Upper lobe of left lung (tissue), 6 donors: ENCODE data around the gene LDLRAD2. TPM values are rescaled to one million over a fixed set of nuclear protein-coding genes. Genes with fewer than 3 reads are reported as not detected.

Experiments
- ATAC-seq, 2 donors: fragments of 200-7000 bp; cut with Tn5 transposase; one replicate each; pipeline ENCODE4 v1.9.1; 2022; ENCODE audit warnings: mild to moderate bottlenecking in 2 of 2, moderate library complexity in 2 of 2; ENCODE audit not compliant: low FRiP score in 2 of 2
- DNase-seq, 2 donors: peaks; one replicate each; pipeline ENCODE4 v3.0.0-alpha.2; 2019 to 2020
- H3K27ac ChIP-seq, 4 donors: fragments of 200-600 bp; sonication (generic); one replicate each; pipeline ENCODE4 v1.5.1; 2016 to 2019
- H3K27me3 ChIP-seq, 4 donors: fragments of 200-600 bp; sonication (generic); one replicate each; pipeline ENCODE4 v1.5.1; 2017 to 2019
- H3K36me3 ChIP-seq, 4 donors: fragments of 200-600 bp; sonication (generic); one replicate each; pipeline ENCODE4 v1.5.1; 2016 to 2019
- H3K4me1 ChIP-seq, 4 donors: fragments of 200-600 bp; sonication (generic); one replicate each; pipeline ENCODE4 v1.5.1; 2018 to 2019
- H3K4me3 ChIP-seq, 4 donors: fragments of 200-600 bp; sonication (generic); one replicate each; pipeline ENCODE4 v1.5.1; 2017 to 2019; ENCODE audit warnings: mild to moderate bottlenecking in 2 of 4, moderate library complexity in 1 of 4
- H3K9me3 ChIP-seq, 4 donors: fragments of 200-600 bp; sonication (generic); one replicate each; pipeline ENCODE4 v1.5.1; 2018 to 2019
- EP300 ChIP-seq, 4 donors: sonication (generic); formaldehyde crosslinking; IDR thresholded peaks; one replicate each; pipeline ENCODE4 v1.5.1; 2017; ENCODE audit warnings: antibody characterized with exemption in 4 of 4, control low read depth in 2 of 4
- POLR2A ChIP-seq, 4 donors: fragments of 450-650 bp; IDR thresholded peaks; one replicate each; pipeline ENCODE4 v1.5.1; 2016 to 2017; ENCODE audit warnings: antibody characterized with exemption in 4 of 4, mild to moderate bottlenecking in 2 of 4
- POLR2AphosphoS5 ChIP-seq, 2 donors: sonication (generic); formaldehyde crosslinking; IDR thresholded peaks; one replicate each; pipeline ENCODE4 v1.5.1; 2017; ENCODE audit warnings: antibody characterized with exemption in 2 of 2
- WGBS, 2 donors: methylation state at CpG; one replicate each; pipeline ENCODE4 v1.1.5; 2017 to 2018; 5-methylcytosine and 5-hydroxymethylcytosine counted together
- total RNA-seq, 6 donors: library from RNA; depleted of rRNA in 4 of 6; stranded (reverse); fragments of >200 nt in 4 of 6; gene quantifications; one replicate each; pipeline versions ENCODE4 v1.1.0 to v1.2.1, GENCODE V29; 2016 to 2021
- TF ChIP-seq, protein P1 (sequence below), 6 experiments: fragments of 450-650 bp in 4 of 6; fragments of 200-600 bp in 2 of 6; sonication (generic) in 2 of 6; IDR thresholded peaks; one replicate each; pipeline ENCODE4 v1.5.1; 2016 to 2019; ENCODE audit warnings: antibody characterized with exemption in 6 of 6
- donor health status: DM: no; HTN: no; CAD: no; lungs with moderate emphysema.
- donor health status: DM: no; HTN: yes; CAD: no; lungs with severe emphysema.

LDLRAD2 gene
- total RNA-seq, 6 donors from 2014 or later: 0.24 to 0.59 (median 0.34) TPM; not detected in 3

DNA sequence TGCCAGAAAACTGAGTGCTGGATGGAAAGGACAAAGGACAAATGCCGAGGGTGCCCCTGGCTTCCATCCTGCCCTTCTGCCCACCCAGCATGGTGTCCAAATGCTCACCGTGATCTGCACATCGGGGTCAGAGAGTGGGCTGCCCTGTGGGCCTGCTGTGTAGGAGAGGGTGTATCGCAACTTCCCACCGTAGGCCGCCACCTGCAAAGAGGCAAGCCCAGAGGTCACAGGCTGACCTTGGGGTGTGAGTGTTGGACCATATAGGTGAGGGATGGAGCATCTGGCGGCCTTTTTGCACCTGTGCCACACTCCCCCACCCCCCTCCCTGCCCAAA lies 53.5 kb downstream of the LDLRAD2 start:
- Histone ChIP-seq H3K27me3 (no peaks in the 10 kb centered on the region), H3K4me1 (peaks cover 0 to 10% (median 6%) of the 10 kb centered on the region in 4 donors), H3K9me3 (no peaks in the 10 kb centered on the region), H3K27ac (no peak overlapping the region), H3K36me3 (peaks cover 6 to 58% (median 37%) of the 10 kb centered on the region in 4 donors), H3K4me3 (no peak overlapping the region)
- ATAC-seq: no peak
- no peak for TF ChIP-seq EP300 (IDR thresholded peaks at IDR 0.05)
- TF ChIP-seq, protein P1, sequence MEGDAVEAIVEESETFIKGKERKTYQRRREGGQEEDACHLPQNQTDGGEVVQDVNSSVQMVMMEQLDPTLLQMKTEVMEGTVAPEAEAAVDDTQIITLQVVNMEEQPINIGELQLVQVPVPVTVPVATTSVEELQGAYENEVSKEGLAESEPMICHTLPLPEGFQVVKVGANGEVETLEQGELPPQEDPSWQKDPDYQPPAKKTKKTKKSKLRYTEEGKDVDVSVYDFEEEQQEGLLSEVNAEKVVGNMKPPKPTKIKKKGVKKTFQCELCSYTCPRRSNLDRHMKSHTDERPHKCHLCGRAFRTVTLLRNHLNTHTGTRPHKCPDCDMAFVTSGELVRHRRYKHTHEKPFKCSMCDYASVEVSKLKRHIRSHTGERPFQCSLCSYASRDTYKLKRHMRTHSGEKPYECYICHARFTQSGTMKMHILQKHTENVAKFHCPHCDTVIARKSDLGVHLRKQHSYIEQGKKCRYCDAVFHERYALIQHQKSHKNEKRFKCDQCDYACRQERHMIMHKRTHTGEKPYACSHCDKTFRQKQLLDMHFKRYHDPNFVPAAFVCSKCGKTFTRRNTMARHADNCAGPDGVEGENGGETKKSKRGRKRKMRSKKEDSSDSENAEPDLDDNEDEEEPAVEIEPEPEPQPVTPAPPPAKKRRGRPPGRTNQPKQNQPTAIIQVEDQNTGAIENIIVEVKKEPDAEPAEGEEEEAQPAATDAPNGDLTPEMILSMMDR (IDR thresholded peaks at IDR 0.05): no peak
- no peak for DNase-seq
- WGBS, 2 donors: 86 to 90% methylated on average over 4 to 7 of the region's 7 CpGs

DNA sequence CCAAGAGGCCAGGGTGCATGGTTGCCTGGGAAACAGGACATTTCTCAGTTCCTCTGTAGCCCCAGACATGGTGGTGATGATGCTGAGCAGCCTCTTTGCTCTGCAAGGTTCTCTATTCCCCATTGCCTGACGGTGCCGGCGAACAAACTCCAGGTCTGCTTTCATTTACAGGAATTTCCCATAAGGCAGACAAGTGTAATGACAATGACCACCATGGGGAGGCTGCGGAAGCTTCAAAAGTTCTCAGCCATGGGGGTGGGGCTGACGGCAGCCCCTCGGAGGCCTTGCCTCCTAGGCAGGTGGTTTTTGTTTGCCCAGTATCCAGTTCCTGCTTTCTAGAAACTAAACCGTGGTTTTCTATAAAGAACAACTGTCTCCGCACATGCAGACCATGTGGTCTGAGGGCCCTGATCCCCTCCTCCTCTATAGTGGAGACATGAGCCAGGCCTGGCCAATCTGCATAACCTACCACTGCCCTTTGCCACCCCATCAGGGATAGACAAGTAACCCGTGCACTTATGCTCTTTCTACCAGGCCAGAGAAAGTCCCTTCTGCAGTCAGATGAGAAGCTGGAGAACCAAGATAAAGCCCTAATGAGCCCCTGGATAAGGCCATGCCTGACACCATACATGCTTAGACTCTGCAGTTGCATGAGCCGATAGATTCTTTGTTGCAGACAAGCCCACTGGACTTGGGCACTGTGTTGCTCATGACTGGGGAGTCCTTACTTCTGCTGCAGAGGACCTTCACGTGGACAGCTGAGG lies 54.1 kb downstream of the LDLRAD2 start:
- TF ChIP-seq POLR2AphosphoS5 (IDR thresholded peaks at IDR 0.05) (no peak), POLR2A (IDR thresholded peaks at IDR 0.05) (no peak), EP300 (IDR thresholded peaks at IDR 0.05) (no peak)
- TF ChIP-seq, protein P1 (IDR thresholded peaks at IDR 0.05): no peak
- no peaks in the 10 kb centered on the region for H3K27me3 ChIP-seq
- ATAC-seq (no peak), DNase-seq (no peak)
- H3K4me3 ChIP-seq: no peak overlapping the region
- 74 to 77% methylated on average over 4 to 11 of the region's 11 CpGs for WGBS, 2 donors
- H3K4me1 ChIP-seq: peaks cover 0 to 10% (median 6%) of the 10 kb centered on the region in 4 donors
- no peak overlapping the region for H3K27ac ChIP-seq
- H3K9me3 ChIP-seq: no peaks in the 10 kb centered on the region
- H3K36me3 ChIP-seq: peaks cover 6 to 58% (median 35%) of the 10 kb centered on the region in 4 donors

DNA sequence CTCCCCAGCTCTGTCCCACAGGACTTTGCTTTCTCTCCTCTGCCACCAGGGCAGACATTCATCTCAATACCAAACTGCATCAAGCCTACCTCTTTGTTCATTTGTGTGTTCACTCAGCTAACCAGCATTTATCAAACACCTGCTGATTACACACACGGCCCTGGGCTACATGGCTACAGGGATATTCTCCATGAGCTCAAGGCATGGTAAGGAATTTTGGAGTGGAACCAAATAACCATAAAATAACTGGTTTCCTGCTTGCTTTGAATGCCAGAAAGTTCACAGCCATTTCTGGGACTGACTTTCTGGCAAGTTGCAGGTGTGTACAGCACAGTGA lies 54.6 kb downstream of the LDLRAD2 start:
- peaks cover 6 to 58% (median 32%) of the 10 kb centered on the region in 4 donors for H3K36me3 ChIP-seq
- WGBS, 2 donors: 67 to 89% methylated on average over 1 of the region's 1 CpG
- peaks cover 0 to 10% (median 6%) of the 10 kb centered on the region in 4 donors for H3K4me1 ChIP-seq
- no peaks in the 10 kb centered on the region for H3K27me3 ChIP-seq
- ATAC-seq (no peak), DNase-seq (no peak)
- TF ChIP-seq POLR2A (IDR thresholded peaks at IDR 0.05) (no peak), EP300 (IDR thresholded peaks at IDR 0.05) (no peak), POLR2AphosphoS5 (IDR thresholded peaks at IDR 0.05) (no peak)
- TF ChIP-seq, protein P1 (IDR thresholded peaks at IDR 0.05): no peak
- no peak overlapping the region for H3K4me3 ChIP-seq
- no peak overlapping the region for H3K27ac ChIP-seq
- no peaks in the 10 kb centered on the region for H3K9me3 ChIP-seq

DNA sequence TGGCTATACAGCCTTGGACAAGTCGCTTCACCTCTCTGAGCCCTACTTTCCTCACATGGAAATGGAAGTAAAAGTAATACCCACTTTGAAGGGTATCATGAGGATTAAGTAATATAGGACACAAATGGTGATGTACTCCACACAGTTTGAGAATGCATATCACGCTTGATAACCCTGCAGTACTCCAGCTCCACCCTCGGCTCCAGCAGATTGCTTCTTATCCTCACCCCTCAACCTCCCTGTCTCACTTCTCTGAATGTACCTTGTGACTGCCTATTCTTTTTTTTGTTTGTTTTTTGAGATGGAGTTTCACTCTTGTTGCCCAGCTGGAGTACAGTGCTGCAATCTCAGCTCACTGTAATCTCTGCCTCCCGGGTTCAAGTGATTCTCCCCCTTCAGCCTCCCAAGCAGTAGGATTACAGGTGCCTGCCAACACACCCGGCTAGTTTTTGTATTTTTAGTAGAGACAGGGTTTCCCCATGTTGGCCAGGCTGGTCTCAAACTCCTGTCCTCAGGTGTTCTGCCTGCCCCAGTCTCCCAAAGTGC lies 55.5 kb downstream of the LDLRAD2 start:
- peaks cover 0 to 10% (median 6%) of the 10 kb centered on the region in 4 donors for H3K4me1 ChIP-seq
- H3K4me3 ChIP-seq: no peak overlapping the region
- H3K27me3 ChIP-seq: no peaks in the 10 kb centered on the region
- ATAC-seq: no peak
- no peaks in the 10 kb centered on the region for H3K9me3 ChIP-seq
- DNase-seq: no peak
- no peak for TF ChIP-seq EP300 (IDR thresholded peaks at IDR 0.05)
- no peak for TF ChIP-seq POLR2A (IDR thresholded peaks at IDR 0.05)
- TF ChIP-seq POLR2AphosphoS5 (IDR thresholded peaks at IDR 0.05): no peak
- TF ChIP-seq, protein P1 (IDR thresholded peaks at IDR 0.05): no peak
- WGBS, 2 donors: 79 to 84% methylated on average over 5 of the region's 5 CpGs
- H3K27ac ChIP-seq: no peak overlapping the region
- H3K36me3 ChIP-seq: peaks cover 2 to 61% (median 34%) of the 10 kb centered on the region in 4 donors

DNA sequence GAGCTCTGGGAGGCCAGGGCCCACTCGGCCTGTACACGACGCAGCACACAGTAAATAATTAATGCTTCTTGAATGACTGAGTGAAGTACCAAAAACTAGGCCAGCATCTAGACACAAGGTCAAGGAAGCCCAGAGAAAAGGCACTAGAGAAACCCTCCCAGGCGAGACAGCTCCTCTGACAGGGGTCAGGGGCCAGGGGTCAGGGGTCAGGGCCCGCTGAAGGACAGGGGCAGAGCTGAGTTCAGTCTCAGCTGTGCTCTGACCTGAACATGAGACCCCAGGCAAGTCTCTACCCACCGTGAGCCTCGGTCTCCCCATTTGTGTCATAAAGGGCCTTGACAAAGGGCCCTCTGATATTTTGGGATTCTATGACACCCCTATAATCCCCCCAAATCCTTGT lies 56.4 kb downstream of the LDLRAD2 start:
- DNase-seq (no peak), ATAC-seq (no peak)
- Histone ChIP-seq H3K4me3 (no peak overlapping the region), H3K9me3 (no peaks in the 10 kb centered on the region), H3K4me1 (peaks cover 0 to 10% (median 6%) of the 10 kb centered on the region in 4 donors), H3K27me3 (no peaks in the 10 kb centered on the region), H3K27ac (no peak overlapping the region), H3K36me3 (peaks cover 4 to 70% (median 40%) of the 10 kb centered on the region in 4 donors)
- no peak for TF ChIP-seq EP300 (IDR thresholded peaks at IDR 0.05)
- TF ChIP-seq POLR2A (IDR thresholded peaks at IDR 0.05): no peak
- TF ChIP-seq POLR2AphosphoS5 (IDR thresholded peaks at IDR 0.05): no peak
- TF ChIP-seq, protein P1 (IDR thresholded peaks at IDR 0.05): no peak
- 92 to 93% methylated on average over 7 of the region's 7 CpGs for WGBS, 2 donors
